Tibial nerve (tissue), 4 donors: Measurements from ENCODE around the gene FAM174C.

Experiments used
- EP300 ChIP-seq, 2 donors: sonication (generic); formaldehyde crosslinking; IDR thresholded peaks; one replicate each; pipeline ENCODE4 v1.6.1; 2017; ENCODE audit warnings: antibody characterized with exemption in 2 of 2, mild to moderate bottlenecking in 1 of 2
- POLR2A ChIP-seq, 2 donors: fragments of 450-650 bp; IDR thresholded peaks; one replicate each; pipeline ENCODE4 v1.6.1; 2017; ENCODE audit warnings: antibody characterized with exemption in 2 of 2, mild to moderate bottlenecking in 2 of 2, moderate library complexity in 2 of 2
- TF ChIP-seq, protein P1 (sequence below), 5 experiments: fragments of 200-600 bp in 3 of 5; fragments of 450-650 bp in 2 of 5; sonication (generic) in 3 of 5; IDR thresholded peaks; one replicate each; pipeline ENCODE4 v1.5.1; 2016 to 2019; ENCODE audit warnings: antibody characterized with exemption in 5 of 5, mild to moderate bottlenecking in 3 of 5, moderate library complexity in 2 of 5

GRCh38 chr19:1288833-1289685 is 13.7 kb downstream of the FAM174C start:
- TF ChIP-seq EP300 (IDR thresholded peaks at IDR 0.05) (no peak), POLR2A (IDR thresholded peaks at IDR 0.05) (no peak)
- TF ChIP-seq, protein P1, sequence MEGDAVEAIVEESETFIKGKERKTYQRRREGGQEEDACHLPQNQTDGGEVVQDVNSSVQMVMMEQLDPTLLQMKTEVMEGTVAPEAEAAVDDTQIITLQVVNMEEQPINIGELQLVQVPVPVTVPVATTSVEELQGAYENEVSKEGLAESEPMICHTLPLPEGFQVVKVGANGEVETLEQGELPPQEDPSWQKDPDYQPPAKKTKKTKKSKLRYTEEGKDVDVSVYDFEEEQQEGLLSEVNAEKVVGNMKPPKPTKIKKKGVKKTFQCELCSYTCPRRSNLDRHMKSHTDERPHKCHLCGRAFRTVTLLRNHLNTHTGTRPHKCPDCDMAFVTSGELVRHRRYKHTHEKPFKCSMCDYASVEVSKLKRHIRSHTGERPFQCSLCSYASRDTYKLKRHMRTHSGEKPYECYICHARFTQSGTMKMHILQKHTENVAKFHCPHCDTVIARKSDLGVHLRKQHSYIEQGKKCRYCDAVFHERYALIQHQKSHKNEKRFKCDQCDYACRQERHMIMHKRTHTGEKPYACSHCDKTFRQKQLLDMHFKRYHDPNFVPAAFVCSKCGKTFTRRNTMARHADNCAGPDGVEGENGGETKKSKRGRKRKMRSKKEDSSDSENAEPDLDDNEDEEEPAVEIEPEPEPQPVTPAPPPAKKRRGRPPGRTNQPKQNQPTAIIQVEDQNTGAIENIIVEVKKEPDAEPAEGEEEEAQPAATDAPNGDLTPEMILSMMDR (IDR thresholded peaks at IDR 0.05) = no peak
